CD4-positive, alpha-beta memory T cell (primary cell): Measurements from ENCODE around the gene PRPF6. TPM values are rescaled to one million over a fixed set of nuclear protein-coding genes. Genes with fewer than 3 reads are reported as not detected.
A peak's percentile ranks its signal among the peaks of the same experiment; 100 is the strongest.
"Not testable (repeated sequence)": the region's sequence is repeated elsewhere in the genome, so short reads cannot be mapped to it uniquely, and the experiment has no call there.

ENCODE experiments used
- CTCF ChIA-PET: fragments of 350-600 bp; sonication (Branson Sonifier 250); formaldehyde crosslinking; loops from one replicate; lab custom pipeline; 2021; ENCODE audit warnings: inconsistent platforms; ENCODE audit not compliant: partially characterized antibody; lab: Charles Lee
- POLR2A ChIA-PET: fragments of 350-600 bp; sonication (Branson Sonifier 250); formaldehyde crosslinking; loops from one replicate; lab custom pipeline; 2021; ENCODE audit not compliant: partially characterized antibody; lab: Charles Lee
- DNase-seq, 5 donors: peaks; one replicate each; pipeline versions ENCODE4 v3.0.0 to v3.0.0-alpha.2; 2020 to 2022; ENCODE audit warnings: mixed read lengths in 1 of 5
- H3K27ac ChIP-seq: one replicate; pipeline ENCODE4 v1.7.0; 2013; ENCODE audit warnings: low read depth, low read length
- H3K27me3 ChIP-seq: 2 replicates; pipeline ENCODE4 v1.7.0; 2013; ENCODE audit warnings: mild to moderate bottlenecking, low read length, moderate library complexity; ENCODE audit not compliant: insufficient read depth
- H3K36me3 ChIP-seq: 2 replicates; pipeline ENCODE4 v1.7.0; 2013; ENCODE audit warnings: mild to moderate bottlenecking, low read length, moderate library complexity; ENCODE audit not compliant: insufficient read depth
- H3K4me1 ChIP-seq: 2 replicates; pipeline ENCODE4 v1.7.0; 2013; ENCODE audit warnings: mild to moderate bottlenecking, low read length, moderate library complexity; ENCODE audit not compliant: insufficient read depth
- H3K4me3 ChIP-seq, 2 donors: one replicate each; pipeline ENCODE4 v1.7.0; 2013; ENCODE audit warnings: low read length in 2 of 2, mild to moderate bottlenecking in 1 of 2
- H3K9me3 ChIP-seq, 2 donors: one replicate each; pipeline ENCODE4 v1.7.0; 2013; ENCODE audit warnings: low read length in 2 of 2, control low read depth in 1 of 2; ENCODE audit not compliant: control insufficient read depth in 1 of 2
- H3K27ac Mint-ChIP-seq, 7 donors: one replicate each; pipeline ENCODE4 v1.8.0; 2020 to 2021; ENCODE audit warnings: mixed read lengths in 7 of 7, mild to moderate bottlenecking in 6 of 7, inconsistent platforms in 3 of 7, moderate library complexity in 3 of 7
- H3K27me3 Mint-ChIP-seq, 2 donors: one replicate each; pipeline ENCODE4 v1.8.0; 2020 to 2021; ENCODE audit warnings: mixed read lengths in 2 of 2
- H3K36me3 Mint-ChIP-seq, 2 donors: one replicate each; pipeline ENCODE4 v1.8.0; 2020 to 2021; ENCODE audit warnings: mixed read lengths in 2 of 2, inconsistent platforms in 1 of 2, mild to moderate bottlenecking in 1 of 2
- H3K4me1 Mint-ChIP-seq, 4 donors: one replicate each; pipeline ENCODE4 v1.8.0; 2020 to 2021; ENCODE audit warnings: mixed read lengths in 4 of 4, mild to moderate bottlenecking in 1 of 4
- H3K4me3 Mint-ChIP-seq, 8 donors: one replicate each; pipeline ENCODE4 v1.8.0; 2020 to 2021; ENCODE audit warnings: mixed read lengths in 8 of 8, mild to moderate bottlenecking in 7 of 8, moderate library complexity in 6 of 8, inconsistent platforms in 3 of 8
- H3K9me3 Mint-ChIP-seq, 8 donors: one replicate each; pipeline ENCODE4 v1.8.0; 2020 to 2021; ENCODE audit warnings: mixed read lengths in 8 of 8, mild to moderate bottlenecking in 5 of 8, inconsistent platforms in 3 of 8, moderate library complexity in 1 of 8
- intact Hi-C: fragments of 100-400 bp; cut with micrococcal nuclease; formaldehyde crosslinking; loops from one replicate; pipeline ENCODE4 v1.15.1; 2023
- polyA plus RNA-seq, 2 donors: library from polyadenylated mRNA; unstranded; fragments of 300-500 nt; fragmentation: Illumina TruSeq; gene quantifications; one replicate each; pipeline ENCODE4 v1.2.3, GENCODE V29; 2021
- total RNA-seq, 2 experiments: library from RNA; stranded (reverse); gene quantifications; one replicate each; pipeline ENCODE4 v1.2.3, GENCODE V29; 2021

Gene PRPF6
- total and polyA plus RNA-seq, 4 experiments from 2014 or later: 63.8 to 101 (median 87.5) TPM

- no peaks in the 10 kb centered on the region for H3K27me3 ChIP-seq
- ChIA-PET POLR2A (interaction anchor here (0.6 to 1.3 kb wide), 3 partner anchors 9 to 14 kb away, joined by 3 to 4 read pairs (median 4); partner anchors contain the start of genes PRPF6, SAMD10 and UCKL1), CTCF (no interaction called here)
- Mint-ChIP-seq H3K9me3 (peaks cover 0 to 3% (median 0%) of the 10 kb centered on the region in 8 donors), H3K27ac (peak within 1 kb of the TSS; percentile 77 to 90 (median 85)), H3K4me1 (peaks cover 12 to 40% (median 21%) of the 10 kb centered on the region in 4 donors), H3K27me3 (no peaks in the 10 kb centered on the region), H3K36me3 (peaks cover 3 to 12% of the 10 kb centered on the region in 2 donors), H3K4me3 (peak within 1 kb of the TSS; percentile 80 to 87 (median 83))
- intact Hi-C loops: loop anchor here (2.0 to 5.0 kb wide), 3 partner anchors 15 to 528 kb away; partner anchors contain the start of gene TPD52L2
- peaks cover 18% of the 10 kb centered on the region for H3K4me1 ChIP-seq
- peaks cover 3% of the 10 kb centered on the region for H3K36me3 ChIP-seq
- peak within 1 kb of the TSS; percentile 17 to 63 for H3K4me3 ChIP-seq
- DNase-seq: peak in 4 of 5 donors; percentile 44 to 52 (median 48)
- H3K9me3 ChIP-seq: no peaks in the 10 kb centered on the region
- peak within 1 kb of the TSS; percentile 65 for H3K27ac ChIP-seq
Measured at GRCh38 chr20:63969838-63970713, 10.9 kb upstream of the PRPF6 start, which contains the start of gene ZNF512B. Gene ZNF512B (minus strand): TSS chr20:63969930. CDS start chr20:63967950, 1,980 bp downstream.

GRCh38 chr20:63970714-63971431 lies 10.1 kb upstream of the PRPF6 start:
- Mint-ChIP-seq H3K36me3 (peaks cover 3 to 12% of the 10 kb centered on the region in 2 donors), H3K4me1 (peaks cover 12 to 40% (median 21%) of the 10 kb centered on the region in 4 donors), H3K9me3 (peaks cover 0 to 2% (median 0%) of the 10 kb centered on the region in 8 donors), H3K27me3 (no peaks in the 10 kb centered on the region), H3K4me3 (peak overlapping the region; percentile 64 to 82 (median 72)), H3K27ac (peak overlapping the region; percentile 51 to 87 (median 70))
- POLR2A ChIA-PET: interaction anchor here (1.0 to 1.3 kb wide), 2 partner anchors 9 to 14 kb away, joined by 4 read pairs; partner anchors contain the start of genes SAMD10 and UCKL1
- intact Hi-C loops: loop anchor here (5.0 kb wide), 2 partner anchors 104 to 529 kb away; partner anchors contain the start of gene TPD52L2
- no peak for DNase-seq
- Histone ChIP-seq H3K4me1 (peaks cover 18% of the 10 kb centered on the region), H3K4me3 (no peak overlapping the region), H3K36me3 (peaks cover 3% of the 10 kb centered on the region), H3K27me3 (no peaks in the 10 kb centered on the region), H3K9me3 (no peaks in the 10 kb centered on the region), H3K27ac (no peak overlapping the region)
- CTCF ChIA-PET: interaction anchor here (1.4 kb wide), 1 partner anchor 9 kb away, joined by 7 read pairs; no protein-coding TSS in a partner anchor

- intact Hi-C loops: loop anchor here (5.0 kb wide), 2 partner anchors 105 to 530 kb away; partner anchors contain the start of gene TPD52L2
- not testable (repeated sequence) for H3K9me3 Mint-ChIP-seq, H3K36me3 ChIP-seq, H3K27ac ChIP-seq, DNase-seq, H3K27me3 ChIP-seq, H3K4me3 ChIP-seq, H3K9me3 ChIP-seq, H3K27me3 Mint-ChIP-seq
- Mint-ChIP-seq H3K4me1 (peaks cover 18 to 51% (median 29%) of the 10 kb centered on the region in 4 donors), H3K36me3 (peaks cover 8 to 17% of the 10 kb centered on the region in 2 donors), H3K4me3 (peak overlapping the region in 2 of 8 donors; percentile 9 to 30), H3K27ac (peak overlapping the region in 2 of 7 donors; percentile 23 to 71)
- peaks cover 20% of the 10 kb centered on the region for H3K4me1 ChIP-seq
- ChIA-PET CTCF (interaction anchor here (1.1 to 1.4 kb wide), 2 partner anchors 8 to 68 kb away, joined by 4 to 7 read pairs; no protein-coding TSS in a partner anchor), POLR2A (interaction anchor here (0.6 to 1.7 kb wide), 3 partner anchors 348 to 536 kb away, joined by 3 to 6 read pairs (median 3); partner anchors contain the start of gene PTK6)
Measured at GRCh38 chr20:63971960-63972311, 9.0 kb upstream of the PRPF6 start.

GRCh38 chr20:63972312-63973159 lies 8.4 kb upstream of the PRPF6 start:
- H3K4me3 ChIP-seq: no peak overlapping the region
- peak overlapping the region in 2 of 8 donors; percentile 9 to 30 for H3K4me3 Mint-ChIP-seq
- no peaks in the 10 kb centered on the region for H3K27me3 ChIP-seq
- H3K36me3 Mint-ChIP-seq: peaks cover 8 to 17% of the 10 kb centered on the region in 2 donors
- H3K9me3 Mint-ChIP-seq: peaks cover 0 to 1% (median 0%) of the 10 kb centered on the region in 8 donors
- H3K27ac ChIP-seq: no peak overlapping the region
- peak in 1 of 5 donors; percentile 32 for DNase-seq
- H3K9me3 ChIP-seq: no peaks in the 10 kb centered on the region
- H3K27ac Mint-ChIP-seq: peak overlapping the region in 3 of 7 donors; percentile 62 to 77 (median 71)
- intact Hi-C loops: loop anchor here (5.0 kb wide), 2 partner anchors 105 to 530 kb away; partner anchors contain the start of gene TPD52L2
- H3K4me1 Mint-ChIP-seq: peaks cover 18 to 57% (median 32%) of the 10 kb centered on the region in 4 donors
- no peaks in the 10 kb centered on the region for H3K36me3 ChIP-seq
- H3K27me3 Mint-ChIP-seq: no peaks in the 10 kb centered on the region
- peaks cover 26% of the 10 kb centered on the region for H3K4me1 ChIP-seq
- ChIA-PET CTCF (interaction anchor here (0.9 to 2.2 kb wide), 10 partner anchors 8 to 476 kb away, joined by 3 to 12 read pairs (median 7); partner anchors contain the start of genes ARFRP1, TPD52L2 and ZGPAT), POLR2A (interaction anchor here (0.6 to 2.5 kb wide), 5 partner anchors 16 to 536 kb away, joined by 3 to 12 read pairs (median 4); partner anchors contain the start of genes PTK6 and UCKL1)

GRCh38 chr20:63973160-63973479 lies 7.8 kb upstream of the PRPF6 start:
- DNase-seq: no peak
- intact Hi-C loops: loop anchor here (5.0 kb wide), 2 partner anchors 106 to 531 kb away; partner anchors contain the start of gene TPD52L2
- H3K36me3 ChIP-seq: no peaks in the 10 kb centered on the region
- CTCF ChIA-PET: interaction anchor here (0.9 to 3.3 kb wide), 16 partner anchors 10 to 477 kb away, joined by 3 to 15 read pairs (median 6); partner anchors contain the start of genes ARFRP1, PTK6, TPD52L2 and ZGPAT
- H3K27ac Mint-ChIP-seq: peak overlapping the region in 5 of 7 donors; percentile 46 to 79 (median 62)
- no peak overlapping the region for H3K4me3 ChIP-seq
- H3K9me3 ChIP-seq: no peaks in the 10 kb centered on the region
- no peaks in the 10 kb centered on the region for H3K27me3 Mint-ChIP-seq
- no peak overlapping the region for H3K27ac ChIP-seq
- no peak overlapping the region for H3K4me3 Mint-ChIP-seq
- H3K4me1 Mint-ChIP-seq: peaks cover 21 to 57% (median 37%) of the 10 kb centered on the region in 4 donors
- H3K4me1 ChIP-seq: peaks cover 30% of the 10 kb centered on the region
- H3K27me3 ChIP-seq: no peaks in the 10 kb centered on the region
- H3K36me3 Mint-ChIP-seq: peaks cover 8 to 17% of the 10 kb centered on the region in 2 donors
- H3K9me3 Mint-ChIP-seq: peaks cover 0 to 1% (median 0%) of the 10 kb centered on the region in 8 donors
- POLR2A ChIA-PET: interaction anchor here (0.7 to 2.5 kb wide), 3 partner anchors 16 to 435 kb away, joined by 4 to 12 read pairs (median 6); partner anchors contain the start of genes PTK6 and UCKL1
